ENCODE results near the gene CFAP299.

DNA sequence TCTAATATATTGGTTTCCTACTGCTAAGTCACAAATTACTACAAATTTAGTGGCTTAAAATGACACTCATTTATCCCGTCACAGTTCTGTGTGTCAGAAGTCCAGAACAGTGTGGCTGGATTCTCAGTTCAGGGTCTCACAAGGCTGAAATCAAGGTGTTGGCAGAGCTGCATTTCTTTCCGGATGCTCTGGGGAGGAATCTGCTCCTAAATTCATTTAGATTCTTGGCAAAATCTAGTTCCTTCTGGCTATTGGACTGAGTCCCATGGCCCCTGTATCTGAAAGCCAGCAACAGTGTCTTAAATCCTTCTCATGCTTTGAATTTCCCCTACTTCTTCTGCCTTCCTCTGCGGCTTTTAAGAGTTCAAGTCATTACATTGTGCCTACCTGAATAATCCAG lies 591.9 kb downstream of the CFAP299 start:
- TF ChIP-seq POLR2A (IDR thresholded peaks at IDR 0.05; ENCODE audit: low read length) (no peak), GATA1 (IDR thresholded peaks at IDR 0.05; ENCODE audit: low read depth, low read length) (no peak)
